Neural progenitor cell (in vitro differentiated cells): ENCODE results near the gene NOSTRIN. TPM values are rescaled to one million over a fixed set of nuclear protein-coding genes. Genes with fewer than 3 reads are reported as not detected.

ENCODE experiments used
- DNase-seq: peaks from one replicate; pipeline ENCODE4 v3.0.0-alpha.2; 2016; ENCODE audit warnings: low spot score
- H2AFZ ChIP-seq: fragments of 200-600 bp; sonication (generic); replicated peaks from 2 replicates; pipeline ENCODE4 v1.6.1; 2016; ENCODE audit warnings: antibody characterized with exemption
- H3F3A ChIP-seq: fragments of 200-600 bp; sonication (generic); 2 replicates; pipeline ENCODE4 v1.6.1; 2016; ENCODE audit warnings: antibody characterized with exemption, low read depth
- H3K27ac ChIP-seq: fragments of 200-600 bp; sonication (generic); 2 replicates; pipeline ENCODE4 v1.5.1; 2016; ENCODE audit warnings: mild to moderate bottlenecking
- H3K27me3 ChIP-seq: fragments of 200-600 bp; sonication (generic); 2 replicates; pipeline ENCODE4 v1.6.1; 2016; ENCODE audit warnings: mild to moderate bottlenecking, moderate library complexity
- H3K36me3 ChIP-seq: fragments of 200-600 bp; sonication (generic); 2 replicates; pipeline ENCODE4 v1.5.1; 2016
- H3K4me1 ChIP-seq: fragments of 200-600 bp; sonication (generic); 2 replicates; pipeline ENCODE4 v1.6.1; 2016; ENCODE audit warnings: mixed run types
- H3K4me2 ChIP-seq: fragments of 200-600 bp; sonication (generic); 2 replicates; pipeline ENCODE4 v1.6.1; 2016
- H3K4me3 ChIP-seq: fragments of 200-600 bp; sonication (generic); 2 replicates; pipeline ENCODE4 v1.5.1; 2016
- H3K79me2 ChIP-seq: fragments of 200-600 bp; sonication (generic); 2 replicates; pipeline ENCODE4 v1.6.1; 2016; ENCODE audit warnings: low read depth
- H3K9ac ChIP-seq: fragments of 200-600 bp; sonication (generic); 2 replicates; pipeline ENCODE4 v1.6.1; 2016
- H3K9me3 ChIP-seq: fragments of 200-600 bp; sonication (generic); 2 replicates; pipeline ENCODE4 v1.5.1; 2016; ENCODE audit warnings: low read depth
- H4K20me1 ChIP-seq: fragments of 200-600 bp; sonication (generic); 2 replicates; pipeline ENCODE4 v1.6.1; 2016; ENCODE audit warnings: low read depth
- H3K27ac Mint-ChIP-seq: 3 replicates; pipeline ENCODE4 v1.8.0; 2021; ENCODE audit warnings: mixed read lengths
- H3K27me3 Mint-ChIP-seq: 2 replicates; pipeline ENCODE4 v1.8.0; 2022; ENCODE audit warnings: low read depth, mild to moderate bottlenecking, inconsistent platforms, moderate library complexity, mixed read lengths; ENCODE audit not compliant: insufficient read depth
- H3K36me3 Mint-ChIP-seq: 3 replicates; pipeline ENCODE4 v1.8.0; 2021; ENCODE audit warnings: mixed read lengths
- H3K4me1 Mint-ChIP-seq: 3 replicates; pipeline ENCODE4 v1.8.0; 2021; ENCODE audit warnings: mixed read lengths
- H3K4me3 Mint-ChIP-seq: 3 replicates; pipeline ENCODE4 v1.8.0; 2021; ENCODE audit warnings: mild to moderate bottlenecking, moderate library complexity, mixed read lengths
- H3K9me3 Mint-ChIP-seq: 3 replicates; pipeline ENCODE4 v1.8.0; 2020; ENCODE audit warnings: mixed read lengths
- CTCF ChIP-seq: fragments of 200-600 bp; sonication (generic); IDR thresholded peaks from 2 replicates; pipeline ENCODE4 v1.5.1; 2017; ENCODE audit warnings: antibody characterized with exemption, mild to moderate bottlenecking
- EZH2 ChIP-seq: fragments of 200-600 bp; sonication (generic); IDR thresholded peaks from 2 replicates; pipeline ENCODE4 v1.6.1; 2017; ENCODE audit warnings: antibody characterized with exemption, mild to moderate bottlenecking, moderate library complexity
- EZH2phosphoT487 ChIP-seq: fragments of 200-600 bp; sonication (generic); IDR thresholded peaks from 2 replicates; pipeline ENCODE4 v1.6.1; 2017; ENCODE audit warnings: antibody characterized with exemption
- total RNA-seq: library from RNA; depleted of rRNA; stranded (reverse); fragments of >200 nt; gene quantifications from 2 replicates; pipeline ENCODE4 v1.2.3, GENCODE V29; 2015; ENCODE audit warnings: low replicate concordance

Gene NOSTRIN
- total RNA-seq, 1 donor from 2014 or later, result not detected

- no peak overlapping the region for H3K9ac ChIP-seq
- H3K4me1 Mint-ChIP-seq, result no peaks in the 10 kb centered on the region
- no peak overlapping the region for H3K4me3 Mint-ChIP-seq
- no peak overlapping the region for H3K27ac ChIP-seq
- H3K9me3 Mint-ChIP-seq, result no peaks in the 10 kb centered on the region
- no peaks in the 10 kb centered on the region for H3K9me3 ChIP-seq
- no peaks in the 10 kb centered on the region for H4K20me1 ChIP-seq
- H3F3A ChIP-seq, result peaks cover 2% of the 10 kb centered on the region
- H3K4me2 ChIP-seq, result no peak overlapping the region
- H3K27me3 Mint-ChIP-seq, result no peaks in the 10 kb centered on the region
- H3K4me1 ChIP-seq, result peaks cover 3% of the 10 kb centered on the region
- DNase-seq, result no peak
- no peaks in the 10 kb centered on the region for H3K79me2 ChIP-seq
- H3K4me3 ChIP-seq, result no peak overlapping the region
- H2AFZ ChIP-seq, result no peak overlapping the region
- no peak overlapping the region for H3K27ac Mint-ChIP-seq
- H3K36me3 Mint-ChIP-seq, result no peaks in the 10 kb centered on the region
- TF ChIP-seq EZH2, result no peak
- no peak for TF ChIP-seq CTCF
- no peak for TF ChIP-seq EZH2phosphoT487
- no peaks in the 10 kb centered on the region for H3K36me3 ChIP-seq
- H3K27me3 ChIP-seq, result no peaks in the 10 kb centered on the region
Measured at GRCh38 chr2:168843253-168843652, 40.8 kb downstream of the NOSTRIN start.

GRCh38 chr2:168848225-168848624 lies 45.8 kb downstream of the NOSTRIN start:
- no peak overlapping the region for H3K4me3 ChIP-seq

GRCh38 chr2:168849610-168850009 lies 47.2 kb downstream of the NOSTRIN start:
- Histone ChIP-seq H3F3A (peaks cover 8% of the 10 kb centered on the region), H3K36me3 (no peaks in the 10 kb centered on the region), H3K9ac (no peak overlapping the region), H3K79me2 (no peaks in the 10 kb centered on the region), H3K4me1 (peaks cover 7% of the 10 kb centered on the region), H4K20me1 (no peaks in the 10 kb centered on the region), H3K9me3 (no peaks in the 10 kb centered on the region), H3K4me3 (no peak overlapping the region), H2AFZ (no peak overlapping the region), H3K4me2 (no peak overlapping the region), H3K27ac (no peak overlapping the region), H3K27me3 (no peaks in the 10 kb centered on the region)
- Mint-ChIP-seq H3K27me3 (peaks cover 4% of the 10 kb centered on the region), H3K4me3 (no peak overlapping the region), H3K36me3 (peaks cover 19% of the 10 kb centered on the region), H3K9me3 (no peaks in the 10 kb centered on the region), H3K4me1 (no peaks in the 10 kb centered on the region), H3K27ac (no peak overlapping the region)
- DNase-seq, result peak; percentile 43
- TF ChIP-seq EZH2phosphoT487 (no peak), CTCF (peak; percentile 42)

More at GRCh38 chr2:168848225-168848624, 45.8 kb downstream of the NOSTRIN start:
- no peaks in the 10 kb centered on the region for H3K4me1 Mint-ChIP-seq
- no peak overlapping the region for H3K27ac Mint-ChIP-seq
- H3K9me3 Mint-ChIP-seq, result no peaks in the 10 kb centered on the region
- H4K20me1 ChIP-seq, result no peaks in the 10 kb centered on the region
- H3F3A ChIP-seq, result peaks cover 8% of the 10 kb centered on the region
- H2AFZ ChIP-seq, result no peak overlapping the region
- H3K4me2 ChIP-seq, result no peak overlapping the region
- TF ChIP-seq EZH2phosphoT487 (no peak), CTCF (no peak), EZH2 (no peak)
- H3K79me2 ChIP-seq, result no peaks in the 10 kb centered on the region
- DNase-seq, result peak; percentile 9
- H3K9me3 ChIP-seq, result no peaks in the 10 kb centered on the region
- H3K36me3 ChIP-seq, result no peaks in the 10 kb centered on the region
- H3K27ac ChIP-seq, result no peak overlapping the region
- H3K9ac ChIP-seq, result no peak overlapping the region
- peaks cover 4% of the 10 kb centered on the region for H3K27me3 Mint-ChIP-seq
- peaks cover 10% of the 10 kb centered on the region for H3K36me3 Mint-ChIP-seq
- H3K4me1 ChIP-seq, result peaks cover 7% of the 10 kb centered on the region
- H3K27me3 ChIP-seq, result no peaks in the 10 kb centered on the region
- H3K4me3 Mint-ChIP-seq, result no peak overlapping the region
